ENCODE results near the gene GLYR1. TPM values are rescaled to one million over a fixed set of nuclear protein-coding genes. Genes with fewer than 3 reads are reported as not detected.

GLYR1 gene
- total RNA-seq, 1 experiment from 2014 or later: 54.7 TPM

- DNase-seq (ENCODE audit: low spot score): no peak
These were observed 33.0 kb upstream of the GLYR1 start for GRCh38 chr16:4880006-4880580.

- no peak for DNase-seq (ENCODE audit: low spot score)
These were observed 32.0 kb upstream of the GLYR1 start for GRCh38 chr16:4879049-4879448.

- no peak for DNase-seq (ENCODE audit: low spot score)
These were observed 30.2 kb upstream of the GLYR1 start for GRCh38 chr16:4877380-4877685.

- DNase-seq (ENCODE audit: low spot score): no peak
These were observed 29.7 kb upstream of the GLYR1 start for GRCh38 chr16:4876646-4877379.

- DNase-seq (ENCODE audit: low spot score): no peak
These were observed 27.6 kb upstream of the GLYR1 start for GRCh38 chr16:4874666-4875065.

- DNase-seq (ENCODE audit: low spot score): no peak
These were observed 26.0 kb upstream of the GLYR1 start for GRCh38 chr16:4873091-4873490.

- no peak for DNase-seq (ENCODE audit: low spot score)
These were observed 24.0 kb upstream of the GLYR1 start for GRCh38 chr16:4871071-4871470.

GRCh38 chr16:4870138-4870671, 23.1 kb upstream of the GLYR1 start:
- DNase-seq (ENCODE audit: low spot score): no peak

GRCh38 chr16:4869147-4869805, 22.2 kb upstream of the GLYR1 start:
- DNase-seq (ENCODE audit: low spot score): no peak

GRCh38 chr16:4868535-4868934, 21.4 kb upstream of the GLYR1 start:
- no peak for DNase-seq (ENCODE audit: low spot score)

- DNase-seq (ENCODE audit: low spot score): no peak
These were observed 20.9 kb upstream of the GLYR1 start for GRCh38 chr16:4868026-4868425.

GRCh38 chr16:4866586-4866985, 19.5 kb upstream of the GLYR1 start:
- DNase-seq (ENCODE audit: low spot score): no peak

GRCh38 chr16:4865231-4865860, 18.3 kb upstream of the GLYR1 start:
- DNase-seq (ENCODE audit: low spot score): no peak

- no peak for DNase-seq (ENCODE audit: low spot score)
These were observed 17.6 kb upstream of the GLYR1 start for GRCh38 chr16:4864728-4865127.

GRCh38 chr16:4862639-4863038, 15.6 kb upstream of the GLYR1 start:
- DNase-seq (ENCODE audit: low spot score): no peak

- no peak for DNase-seq (ENCODE audit: low spot score)
These were observed 13.7 kb upstream of the GLYR1 start for GRCh38 chr16:4860727-4861342.

GRCh38 chr16:4859900-4860255, 12.8 kb upstream of the GLYR1 start:
- DNase-seq (ENCODE audit: low spot score): no peak

- DNase-seq (ENCODE audit: low spot score): no peak
These were observed 12.3 kb upstream of the GLYR1 start for GRCh38 chr16:4859190-4859899.

- DNase-seq (ENCODE audit: low spot score): no peak
These were observed 8.7 kb upstream of the GLYR1 start for GRCh38 chr16:4855804-4856203.

GRCh38 chr16:4855371-4855770, 8.3 kb upstream of the GLYR1 start:
- DNase-seq (ENCODE audit: low spot score): no peak

- DNase-seq (ENCODE audit: low spot score): no peak
These were observed 5.3 kb upstream of the GLYR1 start for GRCh38 chr16:4852221-4852872.
